Right cardiac atrium (tissue), 5 donors: ENCODE results near the gene IRF4. TPM values are rescaled to one million over a fixed set of nuclear protein-coding genes. Genes with fewer than 3 reads are reported as not detected.
"Not testable (repeated sequence)": the region's sequence is repeated elsewhere in the genome, so short reads cannot be mapped to it uniquely, and the experiment has no call there.

Experiments
- ATAC-seq, 2 donors: fragments of 200-7000 bp; cut with Tn5 transposase; one replicate each; pipeline versions ENCODE4 v1.8.0 to v1.9.1; 2020; ENCODE audit warnings: moderate library complexity in 2 of 2, mild to moderate bottlenecking in 1 of 2
- DNase-seq, 3 donors: peaks; one replicate each; pipeline ENCODE4 v3.0.0-alpha.2; 2020
- H3K27ac ChIP-seq: one replicate; pipeline ENCODE4 v1.5.1; 2013; ENCODE audit warnings: mild to moderate bottlenecking, low read length, control low read depth, moderate library complexity
- H3K27me3 ChIP-seq: one replicate; pipeline ENCODE4 v1.6.1; 2013; ENCODE audit not compliant: control insufficient read depth, insufficient read depth
- H3K4me1 ChIP-seq: one replicate; pipeline ENCODE4 v1.6.1; 2013; ENCODE audit warnings: low read length; ENCODE audit not compliant: control insufficient read depth, insufficient read depth
- H3K4me3 ChIP-seq: one replicate; pipeline ENCODE4 v1.5.1; 2013; ENCODE audit warnings: low read length, control low read depth
- H3K9me3 ChIP-seq: one replicate; pipeline ENCODE4 v1.6.1; 2013; ENCODE audit warnings: low read length; ENCODE audit not compliant: control insufficient read depth
- WGBS: extraction: QIAGEN DNeasy Blood & Tissue Kit; methylation state at CpG from one replicate; pipeline ENCODE4 v1.1.7; 2013; 5-methylcytosine and 5-hydroxymethylcytosine counted together
- intact Hi-C, 4 donors: fragments of 100-400 bp; cut with DNase I; formaldehyde crosslinking; loops; one replicate each; pipeline versions ENCODE4 v1.11.0 to v1.14.0; 2022 to 2023
- polyA plus RNA-seq: library from polyadenylated mRNA; stranded (reverse); fragments of 200-250 nt; gene quantifications from one replicate; pipeline ENCODE4 v1.2.3, GENCODE V29; 2013
- total RNA-seq, 4 donors: library from RNA; stranded (reverse); fragmentation: NEBNext Ultra II Directional; extraction: Animal tissue kit (Norgen Biotek cat#: 25700); gene quantifications; one replicate each; pipeline ENCODE4 v1.2.1, GENCODE V29; 2021
- donor health status: healthy with polysubstance abuse.
- donor health status: DM: no; HTN: yes; CAD: no.
- donor health status: DM: no; HTN: no; CAD: no.
- donor health status: DM: no; HTN: yes; CAD: no; lungs with severe emphysema.
- donor health status: DM: yes; HTN: yes; CAD: no.

The IRF4 gene
- total and polyA plus RNA-seq, 5 donors, result 0.41 to 1.4 (median 0.54) TPM

GRCh38 chr6:369559-370431 is 21.8 kb upstream of the IRF4 start:
- 79% methylated on average over 13 of the region's 13 CpGs for WGBS

GRCh38 chr6:370555-370954 is 21.0 kb upstream of the IRF4 start:
- 73% methylated on average over 6 of the region's 6 CpGs for WGBS
- ATAC-seq (no peak), DNase-seq (no peak)
- no peaks in the 10 kb centered on the region for H3K9me3 ChIP-seq
- no peak overlapping the region for H3K27ac ChIP-seq
- no peaks in the 10 kb centered on the region for H3K4me1 ChIP-seq
- no peaks in the 10 kb centered on the region for H3K27me3 ChIP-seq
- H3K4me3 ChIP-seq, result no peak overlapping the region
- intact Hi-C loops, result no loop called here

More at GRCh38 chr6:369559-370431, 21.8 kb upstream of the IRF4 start:
- no peaks in the 10 kb centered on the region for H3K27me3 ChIP-seq
- H3K4me1 ChIP-seq, result no peaks in the 10 kb centered on the region
- H3K4me3 ChIP-seq, result no peak overlapping the region
- no peaks in the 10 kb centered on the region for H3K9me3 ChIP-seq
- H3K27ac ChIP-seq, result no peak overlapping the region
- intact Hi-C loops, result no loop called here
- peak in 1 of 3 donors; percentile 24 for DNase-seq
- no peak for ATAC-seq

- H3K9me3 ChIP-seq, H3K27ac ChIP-seq, ATAC-seq, H3K27me3 ChIP-seq, intact Hi-C loops, H3K4me1 ChIP-seq, H3K4me3 ChIP-seq, DNase-seq: not testable (repeated sequence)
- WGBS, result 89% methylated on average over 2 of the region's 2 CpGs
These were observed 19.7 kb upstream of the IRF4 start for GRCh38 chr6:371851-372250.

GRCh38 chr6:372336-372911 is 19.1 kb upstream of the IRF4 start:
- intact Hi-C loops, result no loop called here
- WGBS, result 73% methylated on average over 16 of the region's 16 CpGs
- DNase-seq, result no peak
- Histone ChIP-seq H3K27ac (no peak overlapping the region), H3K4me3 (no peak overlapping the region), H3K27me3 (no peaks in the 10 kb centered on the region), H3K9me3 (no peaks in the 10 kb centered on the region), H3K4me1 (no peaks in the 10 kb centered on the region)
- peak in 1 of 2 donors; percentile 18 for ATAC-seq

GRCh38 chr6:373031-373430 is 18.5 kb upstream of the IRF4 start:
- WGBS, result 83% methylated on average over 8 of the region's 8 CpGs
- Histone ChIP-seq H3K27ac (no peak overlapping the region), H3K4me1 (no peaks in the 10 kb centered on the region), H3K4me3 (no peak overlapping the region), H3K9me3 (no peaks in the 10 kb centered on the region), H3K27me3 (no peaks in the 10 kb centered on the region)
- intact Hi-C loops, result no loop called here
- ATAC-seq (peak in 1 of 2 donors; percentile 8), DNase-seq (no peak)

GRCh38 chr6:373773-374724 is 17.5 kb upstream of the IRF4 start:
- Histone ChIP-seq H3K4me3 (no peak overlapping the region), H3K4me1 (no peaks in the 10 kb centered on the region), H3K9me3 (no peaks in the 10 kb centered on the region), H3K27me3 (no peaks in the 10 kb centered on the region), H3K27ac (no peak overlapping the region)
- DNase-seq (no peak), ATAC-seq (peak; percentile 8 to 39)
- WGBS, result 56% methylated on average over 26 of the region's 26 CpGs
- intact Hi-C loops, result no loop called here

- no peak for ATAC-seq
These were observed 16.6 kb upstream of the IRF4 start for GRCh38 chr6:374956-375355.

GRCh38 chr6:376827-377640 is 14.5 kb upstream of the IRF4 start:
- intact Hi-C loops, result no loop called here
- Histone ChIP-seq H3K9me3 (no peaks in the 10 kb centered on the region), H3K27ac (no peak overlapping the region), H3K4me1 (no peaks in the 10 kb centered on the region), H3K4me3 (no peak overlapping the region), H3K27me3 (no peaks in the 10 kb centered on the region)
- WGBS, result 74% methylated on average over 10 of the region's 10 CpGs
- ATAC-seq (no peak), DNase-seq (no peak)

More at GRCh38 chr6:374956-375355, 16.6 kb upstream of the IRF4 start:
- intact Hi-C loops, result no loop called here
- 78% methylated on average over 8 of the region's 8 CpGs for WGBS
- no peaks in the 10 kb centered on the region for H3K27me3 ChIP-seq
- no peak overlapping the region for H3K27ac ChIP-seq
- no peak for DNase-seq
- no peak overlapping the region for H3K4me3 ChIP-seq
- no peaks in the 10 kb centered on the region for H3K4me1 ChIP-seq
- no peaks in the 10 kb centered on the region for H3K9me3 ChIP-seq

- H3K4me1 ChIP-seq, ATAC-seq, H3K9me3 ChIP-seq, H3K4me3 ChIP-seq, DNase-seq, H3K27me3 ChIP-seq, intact Hi-C loops, H3K27ac ChIP-seq: not testable (repeated sequence)
- 85% methylated on average over 13 of the region's 13 CpGs for WGBS
These were observed 13.9 kb upstream of the IRF4 start for GRCh38 chr6:377641-378020.
